Hepatocyte (in vitro differentiated cells): Measurements from ENCODE around the gene LHFPL3. TPM values are rescaled to one million over a fixed set of nuclear protein-coding genes. Genes with fewer than 3 reads are reported as not detected.
A peak's percentile ranks its signal among the peaks of the same experiment; 100 is the strongest.

Source experiments
- DNase-seq: peaks from one replicate; pipeline ENCODE4 v3.0.0-alpha.2; 2016; ENCODE audit warnings: low spot score
- H2AFZ ChIP-seq: fragments of 200-600 bp; sonication (generic); 2 replicates; pipeline ENCODE4 v1.6.0; 2016; ENCODE audit warnings: antibody characterized with exemption, mild to moderate bottlenecking
- H3K27ac ChIP-seq: fragments of 200-600 bp; sonication (generic); 2 replicates; pipeline ENCODE4 v1.5.1; 2016; ENCODE audit warnings: mild to moderate bottlenecking
- H3K27me3 ChIP-seq: fragments of 200-600 bp; sonication (generic); 2 replicates; pipeline ENCODE4 v1.6.1; 2016
- H3K36me3 ChIP-seq: fragments of 200-600 bp; sonication (generic); replicated peaks from 2 replicates; pipeline ENCODE4 v1.5.1; 2016; ENCODE audit warnings: low read depth; ENCODE audit not compliant: insufficient read depth
- H3K4me1 ChIP-seq: fragments of 200-600 bp; sonication (generic); 2 replicates; pipeline ENCODE4 v1.5.1; 2016; ENCODE audit warnings: mild to moderate bottlenecking, moderate library complexity; ENCODE audit not compliant: insufficient read depth
- H3K4me2 ChIP-seq: fragments of 200-600 bp; sonication (generic); 2 replicates; pipeline ENCODE4 v1.6.0; 2016
- H3K4me3 ChIP-seq: fragments of 200-600 bp; sonication (generic); 2 replicates; pipeline ENCODE4 v1.5.1; 2016; ENCODE audit warnings: mild to moderate bottlenecking
- H3K79me2 ChIP-seq: fragments of 200-600 bp; sonication (generic); 2 replicates; pipeline ENCODE4 v1.6.0; 2017; ENCODE audit warnings: mild to moderate bottlenecking
- H3K9me2 ChIP-seq: fragments of 200-600 bp; sonication (generic); replicated peaks from 2 replicates; pipeline ENCODE4 v1.6.0; 2017; ENCODE audit warnings: mild to moderate bottlenecking; ENCODE audit not compliant: insufficient read depth
- H3K9me3 ChIP-seq: fragments of 200-600 bp; sonication (generic); 2 replicates; pipeline ENCODE4 v1.5.1; 2016; ENCODE audit warnings: low read depth, mild to moderate bottlenecking
- H4K20me1 ChIP-seq: fragments of 200-600 bp; sonication (generic); 2 replicates; pipeline ENCODE4 v1.6.0; 2016; ENCODE audit warnings: mild to moderate bottlenecking; ENCODE audit not compliant: insufficient read depth, poor library complexity, severe bottlenecking
- CTCF ChIP-seq: fragments of 200-600 bp; sonication (generic); IDR thresholded peaks from 2 replicates; pipeline ENCODE4 v1.5.1; 2016; ENCODE audit warnings: antibody characterized with exemption, mild to moderate bottlenecking; ENCODE audit not compliant: poor library complexity
- EZH2 ChIP-seq: fragments of 200-600 bp; sonication (generic); IDR thresholded peaks from 2 replicates; pipeline ENCODE4 v1.6.1; 2016; ENCODE audit warnings: antibody characterized with exemption, mild to moderate bottlenecking, borderline replicate concordance
- EZH2phosphoT487 ChIP-seq: fragments of 200-600 bp; sonication (generic); IDR thresholded peaks from one replicate; pipeline ENCODE4 v1.6.1; 2018; ENCODE audit warnings: antibody characterized with exemption, mild to moderate bottlenecking, low read depth, moderate library complexity; ENCODE audit not compliant: unreplicated experiment, severe bottlenecking
- WGBS: methylation state at CpG from one replicate; pipeline ENCODE4 v1.1.6; 2016; ENCODE audit warnings: low lambda C conversion rate; ENCODE audit errors: missing lambda C conversion rate; 5-methylcytosine and 5-hydroxymethylcytosine counted together
- polyA plus RNA-seq: library from polyadenylated mRNA; unstranded; fragments of >200 nt; fragmentation: Nextera tagmentation; extraction: Ambion mirVana; gene quantifications from 2 replicates; pipeline ENCODE4 v1.2.1, GENCODE V29; 2016
- total RNA-seq: library from RNA; depleted of rRNA; stranded (reverse); fragments of >200 nt; gene quantifications from 2 replicates; pipeline ENCODE4 v1.2.3, GENCODE V29; 2014

The LHFPL3 gene
- total and polyA plus RNA-seq, 2 experiments from 2014 or later = not detected

- H3K9me3 ChIP-seq = no peaks in the 10 kb centered on the region
- H4K20me1 ChIP-seq = no peaks in the 10 kb centered on the region
- 71% methylated on average over 3 of the region's 3 CpGs for WGBS
- H2AFZ ChIP-seq = no peak overlapping the region
- no peak for TF ChIP-seq EZH2
- TF ChIP-seq CTCF = no peak
- TF ChIP-seq EZH2phosphoT487 = no peak
- no peaks in the 10 kb centered on the region for H3K9me2 ChIP-seq
- H3K36me3 ChIP-seq = no peaks in the 10 kb centered on the region
- DNase-seq = no peak
- H3K79me2 ChIP-seq = no peaks in the 10 kb centered on the region
- H3K4me3 ChIP-seq = no peak overlapping the region
- no peak overlapping the region for H3K4me2 ChIP-seq
- no peaks in the 10 kb centered on the region for H3K27me3 ChIP-seq
- H3K4me1 ChIP-seq = no peaks in the 10 kb centered on the region
- no peak overlapping the region for H3K27ac ChIP-seq
Observed at GRCh38 chr7:104453190-104453589, 124.8 kb downstream of the LHFPL3 start.

GRCh38 chr7:104458875-104459274, 130.5 kb downstream of the LHFPL3 start:
- Histone ChIP-seq H3K4me3 (no peak overlapping the region), H2AFZ (no peak overlapping the region), H4K20me1 (no peaks in the 10 kb centered on the region), H3K9me3 (no peaks in the 10 kb centered on the region), H3K27me3 (no peaks in the 10 kb centered on the region), H3K36me3 (no peaks in the 10 kb centered on the region), H3K79me2 (no peaks in the 10 kb centered on the region), H3K9me2 (no peaks in the 10 kb centered on the region), H3K4me1 (no peaks in the 10 kb centered on the region), H3K27ac (no peak overlapping the region), H3K4me2 (no peak overlapping the region)
- no peak for TF ChIP-seq CTCF
- TF ChIP-seq EZH2phosphoT487 = no peak
- 67% methylated on average over 3 of the region's 3 CpGs for WGBS
- DNase-seq = no peak

- DNase-seq = peak; percentile 16
- peak overlapping the region; percentile 71 for H3K27ac ChIP-seq
Observed at GRCh38 chr7:104469166-104469820, 140.9 kb downstream of the LHFPL3 start.

More at GRCh38 chr7:104469166-104469820, 140.9 kb downstream of the LHFPL3 start:
- H3K4me2 ChIP-seq = peak overlapping the region; percentile 3
- H3K79me2 ChIP-seq = no peaks in the 10 kb centered on the region
- H3K9me2 ChIP-seq = no peaks in the 10 kb centered on the region
- H3K27me3 ChIP-seq = no peaks in the 10 kb centered on the region
- H3K4me1 ChIP-seq = no peaks in the 10 kb centered on the region
- 42% methylated on average over 1 of the region's 1 CpG for WGBS
- H3K4me3 ChIP-seq = no peak overlapping the region
- no peaks in the 10 kb centered on the region for H3K36me3 ChIP-seq
- H4K20me1 ChIP-seq = no peaks in the 10 kb centered on the region
- H2AFZ ChIP-seq = no peak overlapping the region
- TF ChIP-seq EZH2 (no peak), EZH2phosphoT487 (no peak), CTCF (no peak)
- no peaks in the 10 kb centered on the region for H3K9me3 ChIP-seq
